HEK293T (cell line): Measurements from ENCODE around the gene CAPRIN1.

Source experiments
- CTCF ChIA-PET: fragments of 350-600 bp; formaldehyde crosslinking; extraction: SDS; loops from one replicate; lab custom pipeline; 2021; ENCODE audit warnings: antibody characterized with exemption, inconsistent platforms; lab: Yijun Ruan, JAX
- POLR2A ChIA-PET: fragments of 350-600 bp; formaldehyde crosslinking; extraction: SDS; loops from one replicate; lab custom pipeline; 2020; ENCODE audit warnings: antibody characterized with exemption, inconsistent platforms; lab: Yijun Ruan, JAX
- DNase-seq: peaks from one replicate; pipeline ENCODE4 v3.0.0; 2012; ENCODE audit warnings: mixed read lengths; ENCODE audit errors: extremely low spot score
- BHLHE40 ChIP-seq: fragments of 450-650 bp; IDR thresholded peaks from 2 replicates; pipeline ENCODE4 v1.6.1; 2016; ENCODE audit warnings: mild to moderate bottlenecking, moderate library complexity, borderline replicate concordance
- CTBP1 ChIP-seq: fragments of 450-650 bp; IDR thresholded peaks from 2 replicates; pipeline ENCODE4 v1.6.1; 2016; ENCODE audit warnings: borderline replicate concordance
- ELF4 ChIP-seq: fragments of 450-650 bp; IDR thresholded peaks from 2 replicates; pipeline ENCODE4 v1.6.1; 2017; ENCODE audit warnings: antibody characterized with exemption
- FOXA1 ChIP-seq: fragments of 450-650 bp; IDR thresholded peaks from 2 replicates; pipeline ENCODE4 v1.6.1; 2016; ENCODE audit warnings: mild to moderate bottlenecking
- FOXK2 ChIP-seq: fragments of 450-650 bp; IDR thresholded peaks from 2 replicates; pipeline ENCODE4 v1.6.1; 2016; ENCODE audit warnings: mild to moderate bottlenecking
- FOXM1 ChIP-seq: fragments of 450-650 bp; IDR thresholded peaks from 2 replicates; pipeline ENCODE4 v1.6.1; 2017; ENCODE audit warnings: mild to moderate bottlenecking, borderline replicate concordance
- HDGF ChIP-seq: fragments of 450-650 bp; IDR thresholded peaks from 2 replicates; pipeline ENCODE4 v1.6.1; 2017; ENCODE audit warnings: antibody characterized with exemption, borderline replicate concordance
- L3MBTL2 ChIP-seq: fragments of 450-650 bp; conservative IDR thresholded peaks from 2 replicates; pipeline ENCODE4 v1.6.1; 2016; ENCODE audit warnings: mild to moderate bottlenecking
- LEF1 ChIP-seq: fragments of 450-650 bp; IDR thresholded peaks from 2 replicates; pipeline ENCODE4 v1.6.1; 2017; ENCODE audit warnings: mild to moderate bottlenecking, borderline replicate concordance
- NFRKB ChIP-seq: fragments of 450-650 bp; IDR thresholded peaks from 2 replicates; pipeline ENCODE4 v1.6.1; 2016; ENCODE audit warnings: mild to moderate bottlenecking, moderate library complexity
- PKNOX1 ChIP-seq: fragments of 450-650 bp; IDR thresholded peaks from 2 replicates; pipeline ENCODE4 v1.6.1; 2016
- SP1 ChIP-seq: fragments of 450-650 bp; IDR thresholded peaks from 2 replicates; pipeline ENCODE4 v1.6.1; 2017
- SUZ12 ChIP-seq: fragments of 450-650 bp; IDR thresholded peaks from 2 replicates; pipeline ENCODE4 v1.6.1; 2016; ENCODE audit warnings: mild to moderate bottlenecking
- TARDBP ChIP-seq: fragments of 450-650 bp; IDR thresholded peaks from 2 replicates; pipeline ENCODE4 v1.6.1; 2016
- ZNF384 ChIP-seq: fragments of 450-650 bp; IDR thresholded peaks from 2 replicates; pipeline ENCODE4 v1.6.1; 2016

Gene CAPRIN1

GRCh38 chr11:34029176-34029575, 22.4 kb upstream of the CAPRIN1 start:
- ChIA-PET POLR2A (no interaction called here), CTCF (no interaction called here)
- TF ChIP-seq FOXA1, result no peak
- no peak for TF ChIP-seq CTBP1
- no peak for TF ChIP-seq L3MBTL2
- no peak for TF ChIP-seq SP1
- TF ChIP-seq LEF1, result no peak
- no peak for TF ChIP-seq ELF4
- TF ChIP-seq FOXM1, result no peak
- no peak for TF ChIP-seq ZNF384
- no peak for TF ChIP-seq TARDBP
- no peak for TF ChIP-seq HDGF
- TF ChIP-seq NFRKB, result no peak
- TF ChIP-seq FOXK2, result no peak
- no peak for DNase-seq

GRCh38 chr11:34030382-34030781, 21.1 kb upstream of the CAPRIN1 start:
- DNase-seq, result no peak
- CTCF ChIA-PET, result interaction anchor here (0.6 kb wide), 1 partner anchor 36 kb away, joined by 3 read pairs; no protein-coding TSS in a partner anchor
- POLR2A ChIA-PET, result no interaction called here
- TF ChIP-seq BHLHE40 (no peak), TARDBP (no peak), HDGF (no peak), ELF4 (no peak), FOXM1 (no peak), SUZ12 (no peak), ZNF384 (no peak), PKNOX1 (no peak), SP1 (no peak), CTBP1 (no peak), NFRKB (no peak), LEF1 (no peak), FOXK2 (no peak)

GRCh38 chr11:34033399-34033798, 18.1 kb upstream of the CAPRIN1 start:
- POLR2A ChIA-PET, result no interaction called here
- no peak for DNase-seq
- TF ChIP-seq ELF4, result no peak
- CTCF ChIA-PET, result no interaction called here

- TF ChIP-seq HDGF (no peak), FOXA1 (no peak), FOXM1 (no peak), NFRKB (no peak), PKNOX1 (no peak), SP1 (no peak), LEF1 (no peak), ZNF384 (no peak), ELF4 (no peak), CTBP1 (no peak), TARDBP (no peak), BHLHE40 (no peak)
- POLR2A ChIA-PET, result no interaction called here
- CTCF ChIA-PET, result no interaction called here
- no peak for DNase-seq
Measured at GRCh38 chr11:34034053-34034452, 17.5 kb upstream of the CAPRIN1 start.

GRCh38 chr11:34036456-34036855, 15.1 kb upstream of the CAPRIN1 start:
- POLR2A ChIA-PET, result no interaction called here

GRCh38 chr11:34037016-34037415, 14.5 kb upstream of the CAPRIN1 start:
- CTCF ChIA-PET, result no interaction called here
- TF ChIP-seq BHLHE40, result no peak
- no peak for TF ChIP-seq SUZ12
- TF ChIP-seq CTBP1, result no peak
- no peak for TF ChIP-seq ELF4
- no peak for TF ChIP-seq PKNOX1
- no peak for TF ChIP-seq FOXA1
- no peak for TF ChIP-seq LEF1
- TF ChIP-seq FOXM1, result no peak
- no peak for TF ChIP-seq SP1
- no peak for TF ChIP-seq ZNF384
- no peak for TF ChIP-seq HDGF
- POLR2A ChIA-PET, result no interaction called here
- DNase-seq, result no peak

More at GRCh38 chr11:34036456-34036855, 15.1 kb upstream of the CAPRIN1 start:
- no peak for DNase-seq
- TF ChIP-seq FOXM1 (no peak), BHLHE40 (no peak), TARDBP (no peak), SUZ12 (no peak), FOXK2 (no peak), L3MBTL2 (no peak)
- CTCF ChIA-PET, result no interaction called here

GRCh38 chr11:34040571-34040970, 11.0 kb upstream of the CAPRIN1 start:
- no peak for TF ChIP-seq LEF1
- no peak for TF ChIP-seq PKNOX1
- no peak for TF ChIP-seq FOXM1
- TF ChIP-seq HDGF, result no peak
- TF ChIP-seq FOXA1, result no peak
- TF ChIP-seq CTBP1, result no peak
- no peak for TF ChIP-seq SP1
- TF ChIP-seq L3MBTL2, result no peak
- no peak for TF ChIP-seq NFRKB
- ChIA-PET POLR2A (no interaction called here), CTCF (no interaction called here)
- DNase-seq, result no peak
